T follicular helper cell (primary cell): Measurements from ENCODE around the gene KLHL25.

ENCODE experiments used
- DNase-seq: peaks from one replicate; pipeline ENCODE4 v3.0.0-alpha.2; 2020; ENCODE audit warnings: low read depth

Gene KLHL25

GRCh38 chr15:85777250-85778106 lies 17.2 kb downstream of the KLHL25 start:
- DNase-seq = no peak

GRCh38 chr15:85773970-85774369 lies 20.8 kb downstream of the KLHL25 start:
- no peak for DNase-seq

- DNase-seq = no peak
Measured at GRCh38 chr15:85773249-85773648, 21.5 kb downstream of the KLHL25 start.

GRCh38 chr15:85772668-85773067 lies 22.1 kb downstream of the KLHL25 start:
- no peak for DNase-seq

GRCh38 chr15:85771781-85772445 lies 22.8 kb downstream of the KLHL25 start:
- no peak for DNase-seq

- no peak for DNase-seq
Measured at GRCh38 chr15:85771271-85771670, 23.5 kb downstream of the KLHL25 start.

GRCh38 chr15:85770096-85771041 lies 24.4 kb downstream of the KLHL25 start:
- no peak for DNase-seq

- no peak for DNase-seq
Measured at GRCh38 chr15:85769182-85769900, 25.4 kb downstream of the KLHL25 start.

GRCh38 chr15:85768595-85769168 lies 26.0 kb downstream of the KLHL25 start:
- no peak for DNase-seq

GRCh38 chr15:85767785-85768529 lies 26.8 kb downstream of the KLHL25 start:
- no peak for DNase-seq

GRCh38 chr15:85766001-85766831 lies 28.5 kb downstream of the KLHL25 start:
- no peak for DNase-seq

GRCh38 chr15:85764649-85765277 lies 30.0 kb downstream of the KLHL25 start:
- no peak for DNase-seq

- DNase-seq = no peak
Measured at GRCh38 chr15:85763673-85764633, 30.8 kb downstream of the KLHL25 start.

GRCh38 chr15:85763157-85763556 lies 31.6 kb downstream of the KLHL25 start:
- DNase-seq = no peak

- DNase-seq = no peak
Measured at GRCh38 chr15:85762756-85763127, 32.0 kb downstream of the KLHL25 start.

GRCh38 chr15:85762039-85762755 lies 32.5 kb downstream of the KLHL25 start:
- no peak for DNase-seq

GRCh38 chr15:85761635-85762034 lies 33.1 kb downstream of the KLHL25 start:
- DNase-seq = no peak
